Measurements from ENCODE around the gene NEUROG1. TPM values are rescaled to one million over a fixed set of nuclear protein-coding genes. Genes with fewer than 3 reads are reported as not detected.

Gene NEUROG1
- total RNA-seq, 1 experiment from 2014 or later = not detected

GRCh38 chr5:135546912-135547311 is 11.1 kb upstream of the NEUROG1 start:
- no peaks in the 10 kb centered on the region for H3K9me3 ChIP-seq (ENCODE audit: low read depth, low read length, poor library complexity, severe bottlenecking)
- no peak overlapping the region for H3K4me3 ChIP-seq (ENCODE audit: low read depth, low read length, poor library complexity, severe bottlenecking)
- no peak for DNase-seq (ENCODE audit: low spot score)
- peaks cover 87% of the 10 kb centered on the region for H3K27me3 ChIP-seq (replicated peaks; ENCODE audit: insufficient read depth, low read depth, low read length, poor library complexity)
- ChIA-PET POLR2A (ENCODE audit: low non-redundant PET) (no interaction called here), CTCF (no interaction called here)
- H3K4me1 ChIP-seq (ENCODE audit: insufficient read depth, low read length, poor library complexity, severe bottlenecking) = peaks cover 6% of the 10 kb centered on the region
- BruUV-seq (replicated peaks) = no TSS peak
- no peak for TF ChIP-seq CTCF (conservative IDR thresholded peaks at IDR 0.05; ENCODE audit: low read depth, low read length)
- no peak for TF ChIP-seq EZH2 (IDR thresholded peaks at IDR 0.05; ENCODE audit: borderline replicate concordance, low read depth, low read length, poor library complexity, severe bottlenecking)
- H3K36me3 ChIP-seq (ENCODE audit: insufficient read depth, low read length, poor library complexity, severe bottlenecking) = no peaks in the 10 kb centered on the region
- intact Hi-C loops (cut with micrococcal nuclease; ENCODE audit: unreplicated experiment) = no loop called here
- no peak overlapping the region for H3K27ac ChIP-seq (ENCODE audit: low read depth, low read length, poor library complexity, severe bottlenecking)

- intact Hi-C loops (cut with micrococcal nuclease; ENCODE audit: unreplicated experiment) = no loop called here
- BruUV-seq (replicated peaks) = no TSS peak
- DNase-seq (ENCODE audit: low spot score) = no peak
Measured at GRCh38 chr5:135546101-135546500, 10.3 kb upstream of the NEUROG1 start.

GRCh38 chr5:135545099-135545498 is 9.3 kb upstream of the NEUROG1 start:
- no peak for TF ChIP-seq EZH2 (IDR thresholded peaks at IDR 0.05; ENCODE audit: borderline replicate concordance, low read depth, low read length, poor library complexity, severe bottlenecking)
- Histone ChIP-seq H3K4me1 (ENCODE audit: insufficient read depth, low read length, poor library complexity, severe bottlenecking) (peaks cover 6% of the 10 kb centered on the region), H3K27ac (ENCODE audit: low read depth, low read length, poor library complexity, severe bottlenecking) (no peak overlapping the region), H3K36me3 (ENCODE audit: insufficient read depth, low read length, poor library complexity, severe bottlenecking) (no peaks in the 10 kb centered on the region), H3K4me3 (ENCODE audit: low read depth, low read length, poor library complexity, severe bottlenecking) (no peak overlapping the region), H3K9me3 (ENCODE audit: low read depth, low read length, poor library complexity, severe bottlenecking) (no peaks in the 10 kb centered on the region), H3K27me3 (replicated peaks; ENCODE audit: insufficient read depth, low read depth, low read length, poor library complexity) (peaks cover 99% of the 10 kb centered on the region)
- DNase-seq (ENCODE audit: low spot score) = no peak
- ChIA-PET CTCF (no interaction called here), POLR2A (ENCODE audit: low non-redundant PET) (no interaction called here)
- intact Hi-C loops (cut with micrococcal nuclease; ENCODE audit: unreplicated experiment) = no loop called here
- no TSS peak for BruUV-seq (replicated peaks)

More at GRCh38 chr5:135546101-135546500, 10.3 kb upstream of the NEUROG1 start:
- TF ChIP-seq EZH2 (IDR thresholded peaks at IDR 0.05; ENCODE audit: borderline replicate concordance, low read depth, low read length, poor library complexity, severe bottlenecking) = no peak
- TF ChIP-seq CTCF (conservative IDR thresholded peaks at IDR 0.05; ENCODE audit: low read depth, low read length) = no peak
- POLR2A ChIA-PET (ENCODE audit: low non-redundant PET) = no interaction called here
- CTCF ChIA-PET = no interaction called here
- H3K9me3 ChIP-seq (ENCODE audit: low read depth, low read length, poor library complexity, severe bottlenecking) = no peaks in the 10 kb centered on the region
- no peak overlapping the region for H3K27ac ChIP-seq (ENCODE audit: low read depth, low read length, poor library complexity, severe bottlenecking)
- H3K4me1 ChIP-seq (ENCODE audit: insufficient read depth, low read length, poor library complexity, severe bottlenecking) = peaks cover 6% of the 10 kb centered on the region
- H3K27me3 ChIP-seq (replicated peaks; ENCODE audit: insufficient read depth, low read depth, low read length, poor library complexity) = peaks cover 95% of the 10 kb centered on the region
- no peaks in the 10 kb centered on the region for H3K36me3 ChIP-seq (ENCODE audit: insufficient read depth, low read length, poor library complexity, severe bottlenecking)
- no peak overlapping the region for H3K4me3 ChIP-seq (ENCODE audit: low read depth, low read length, poor library complexity, severe bottlenecking)
